NT2/D1 (cell line): ENCODE measurements around the gene CCT6B.

Experiments
- SUZ12 ChIP-seq: IDR thresholded peaks from 2 replicates; pipeline ENCODE4 v1.6.1; 2011; ENCODE audit not compliant: insufficient read length, insufficient read depth; ENCODE audit errors: extremely low read depth
- YY1 ChIP-seq: IDR thresholded peaks from 2 replicates; pipeline ENCODE4 v1.6.1; 2011; ENCODE audit not compliant: insufficient read length, insufficient read depth
- ZNF274 ChIP-seq: IDR thresholded peaks from 2 replicates; pipeline ENCODE4 v1.6.1; 2011; ENCODE audit warnings: mild to moderate bottlenecking, low read depth, low read length

DNA sequence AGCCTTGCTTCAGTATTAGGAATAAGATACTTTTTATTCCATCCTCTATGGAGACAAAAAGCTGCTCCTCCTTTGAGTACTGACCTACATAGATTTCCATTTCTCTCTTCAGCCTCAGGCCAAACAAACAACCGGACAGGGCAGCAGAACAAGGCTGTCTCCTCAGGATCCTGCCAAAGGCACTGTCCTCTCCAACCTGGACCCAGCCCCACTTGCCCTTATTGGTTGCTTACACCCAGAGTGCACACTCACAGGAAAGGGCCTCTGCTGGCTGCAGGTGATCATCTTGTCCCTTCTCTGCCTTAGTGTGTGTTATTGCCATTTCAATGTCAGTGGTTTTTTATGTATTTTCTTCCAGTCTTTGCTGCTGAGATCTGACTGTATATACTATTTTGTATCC lies 45.7 kb upstream of the CCT6B start:
- TF ChIP-seq SUZ12, result no peak
- TF ChIP-seq ZNF274, result no peak
- TF ChIP-seq YY1, result no peak
